Panc1 (cell line): ENCODE data around the gene NR2C2. TPM values are rescaled to one million over a fixed set of nuclear protein-coding genes. Genes with fewer than 3 reads are reported as not detected.

Source experiments
- ATAC-seq: fragments of 200-7000 bp; cut with Tn5 transposase; 2 replicates; pipeline ENCODE4 v1.9.1; 2020; ENCODE audit warnings: mild to moderate bottlenecking, moderate library complexity
- BruUV-seq: library from RNA; stranded (reverse); fragments of 400-500 nt; replicated peaks from 2 replicates; lab custom pipeline; 2021; lab: Mats Ljungman, UMichigan
- CTCF ChIA-PET: fragments of 300-600 bp; sonication (Branson Sonifier 250); formaldehyde crosslinking; loops from one replicate; lab custom pipeline; 2022; ENCODE audit warnings: antibody characterized with exemption; lab: Charles Lee
- POLR2A ChIA-PET: fragments of 300-600 bp; sonication (Branson Sonifier 250); formaldehyde crosslinking; loops from one replicate; lab custom pipeline; 2022; ENCODE audit warnings: antibody characterized with exemption; lab: Charles Lee
- DNase-seq: peaks from one replicate; pipeline ENCODE4 v3.0.0-alpha.2; 2010; ENCODE audit warnings: low read depth, low spot score
- H3K27ac ChIP-seq: 2 replicates; pipeline ENCODE4 v1.5.1; 2011; ENCODE audit warnings: mild to moderate bottlenecking, low read length, inconsistent platforms
- H3K27me3 ChIP-seq: fragments of 200-500 bp; sonication (Bioruptor generic); 2 replicates; pipeline ENCODE4 v1.6.0; 2014; ENCODE audit warnings: low read length, inconsistent platforms; ENCODE audit not compliant: control insufficient read depth, insufficient read depth
- H3K36me3 ChIP-seq: fragments of 200-500 bp; sonication (Bioruptor generic); 2 replicates; pipeline ENCODE4 v1.5.1; 2014; ENCODE audit warnings: inconsistent platforms, mild to moderate bottlenecking, low read length, moderate library complexity; ENCODE audit not compliant: control insufficient read depth, insufficient read depth
- H3K4me1 ChIP-seq: 2 replicates; pipeline ENCODE4 v1.5.1; 2011; ENCODE audit warnings: inconsistent platforms, mild to moderate bottlenecking, low read length, moderate library complexity; ENCODE audit not compliant: control insufficient read depth, insufficient read depth
- H3K4me3 ChIP-seq, 2 experiments: 2 replicates each; pipeline ENCODE4 v1.5.1; 2011 to 2012; ENCODE audit warnings: low read depth in 2 of 2, low read length in 2 of 2, mild to moderate bottlenecking in 2 of 2, inconsistent platforms in 1 of 2, moderate library complexity in 1 of 2
- H3K9me3 ChIP-seq: fragments of 200-500 bp; sonication (Bioruptor generic); 2 replicates; pipeline ENCODE4 v1.5.1; 2014; ENCODE audit warnings: low read depth, mild to moderate bottlenecking, inconsistent platforms, low read length, moderate library complexity; ENCODE audit not compliant: control insufficient read depth, insufficient read depth
- POLR2AphosphoS5 ChIP-seq: IDR thresholded peaks from 2 replicates; pipeline ENCODE4 v1.6.1; 2012; ENCODE audit warnings: mild to moderate bottlenecking, low read depth, low read length, moderate library complexity
- SIN3A ChIP-seq: IDR thresholded peaks from 2 replicates; pipeline ENCODE4 v1.6.1; 2012; ENCODE audit warnings: low read depth, mild to moderate bottlenecking, low read length, moderate library complexity, borderline replicate concordance; ENCODE audit not compliant: insufficient read depth
- TCF7L2 ChIP-seq: IDR thresholded peaks from 2 replicates; pipeline ENCODE4 v1.6.1; 2011; ENCODE audit warnings: mild to moderate bottlenecking, low read depth, low read length, inconsistent platforms
- in situ Hi-C: cut with HindIII; loops from 2 replicates; pipeline ENCODE4 v1.10.0; 2016; ENCODE audit warnings: low sequenced_read_pairs, low pct_unique_long_range_greater_than_20kb
- intact Hi-C: fragments of 100-400 bp; cut with micrococcal nuclease; formaldehyde crosslinking; loops from one replicate; pipeline ENCODE4 v1.10.0; 2022; ENCODE audit not compliant: unreplicated experiment
- total RNA-seq: library from RNA; stranded (reverse); gene quantifications from one replicate; pipeline ENCODE4 v1.2.1, GENCODE V29; 2021; ENCODE audit not compliant: unreplicated experiment
- TF ChIP-seq, protein P1 (sequence below), 2 experiments: IDR thresholded peaks; 2 replicates each; pipeline ENCODE4 v1.6.1; 2011 to 2012; ENCODE audit warnings: low read depth in 2 of 2, control low read depth in 1 of 2, low read length in 1 of 2, mild to moderate bottlenecking in 1 of 2, moderate library complexity in 1 of 2; ENCODE audit not compliant: insufficient read depth in 1 of 2
- TF ChIP-seq, protein P2 (sequence below): fragments of 450-650 bp; IDR thresholded peaks from 2 replicates; pipeline ENCODE4 v1.5.1; 2017; ENCODE audit warnings: mild to moderate bottlenecking

Gene NR2C2
- total RNA-seq, 1 experiment from 2014 or later, result 30.6 TPM

DNA sequence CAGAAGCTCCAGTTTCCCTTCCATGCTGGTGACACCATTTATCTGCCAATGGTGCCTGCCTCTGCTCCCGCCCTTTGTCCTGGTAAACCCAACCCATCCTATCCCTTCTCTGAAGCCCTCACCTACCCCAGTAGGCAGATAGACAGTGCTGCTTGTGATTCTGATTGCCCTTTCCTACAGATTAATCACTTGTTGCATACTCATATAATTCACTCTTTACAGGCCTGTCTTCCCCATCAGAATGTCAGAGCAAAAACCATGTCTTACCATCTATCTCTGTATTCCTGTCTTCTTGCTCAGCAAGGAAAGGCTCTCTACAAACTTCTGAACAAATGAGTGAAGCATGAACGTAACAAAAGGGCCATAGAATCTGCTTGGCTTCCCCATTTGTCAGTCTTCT, 69.8 kb downstream of the NR2C2 start:
- intact Hi-C loops, result no loop called here
- Histone ChIP-seq H3K4me3 (no peak overlapping the region), H3K4me1 (no peaks in the 10 kb centered on the region), H3K36me3 (peaks cover 15% of the 10 kb centered on the region), H3K27me3 (no peaks in the 10 kb centered on the region), H3K9me3 (no peaks in the 10 kb centered on the region), H3K27ac (no peak overlapping the region)
- ChIA-PET CTCF (no interaction called here), POLR2A (no interaction called here)
- TF ChIP-seq, protein P1, sequence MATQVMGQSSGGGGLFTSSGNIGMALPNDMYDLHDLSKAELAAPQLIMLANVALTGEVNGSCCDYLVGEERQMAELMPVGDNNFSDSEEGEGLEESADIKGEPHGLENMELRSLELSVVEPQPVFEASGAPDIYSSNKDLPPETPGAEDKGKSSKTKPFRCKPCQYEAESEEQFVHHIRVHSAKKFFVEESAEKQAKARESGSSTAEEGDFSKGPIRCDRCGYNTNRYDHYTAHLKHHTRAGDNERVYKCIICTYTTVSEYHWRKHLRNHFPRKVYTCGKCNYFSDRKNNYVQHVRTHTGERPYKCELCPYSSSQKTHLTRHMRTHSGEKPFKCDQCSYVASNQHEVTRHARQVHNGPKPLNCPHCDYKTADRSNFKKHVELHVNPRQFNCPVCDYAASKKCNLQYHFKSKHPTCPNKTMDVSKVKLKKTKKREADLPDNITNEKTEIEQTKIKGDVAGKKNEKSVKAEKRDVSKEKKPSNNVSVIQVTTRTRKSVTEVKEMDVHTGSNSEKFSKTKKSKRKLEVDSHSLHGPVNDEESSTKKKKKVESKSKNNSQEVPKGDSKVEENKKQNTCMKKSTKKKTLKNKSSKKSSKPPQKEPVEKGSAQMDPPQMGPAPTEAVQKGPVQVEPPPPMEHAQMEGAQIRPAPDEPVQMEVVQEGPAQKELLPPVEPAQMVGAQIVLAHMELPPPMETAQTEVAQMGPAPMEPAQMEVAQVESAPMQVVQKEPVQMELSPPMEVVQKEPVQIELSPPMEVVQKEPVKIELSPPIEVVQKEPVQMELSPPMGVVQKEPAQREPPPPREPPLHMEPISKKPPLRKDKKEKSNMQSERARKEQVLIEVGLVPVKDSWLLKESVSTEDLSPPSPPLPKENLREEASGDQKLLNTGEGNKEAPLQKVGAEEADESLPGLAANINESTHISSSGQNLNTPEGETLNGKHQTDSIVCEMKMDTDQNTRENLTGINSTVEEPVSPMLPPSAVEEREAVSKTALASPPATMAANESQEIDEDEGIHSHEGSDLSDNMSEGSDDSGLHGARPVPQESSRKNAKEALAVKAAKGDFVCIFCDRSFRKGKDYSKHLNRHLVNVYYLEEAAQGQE (IDR thresholded peaks at IDR 0.05; ENCODE audit: insufficient read depth in 1 of 2, low read depth in 2 of 2, low read length in 1 of 2), result no peak
- no peak for TF ChIP-seq TCF7L2
- no peak for TF ChIP-seq POLR2AphosphoS5
- no peak for TF ChIP-seq SIN3A
- TF ChIP-seq, protein P2, sequence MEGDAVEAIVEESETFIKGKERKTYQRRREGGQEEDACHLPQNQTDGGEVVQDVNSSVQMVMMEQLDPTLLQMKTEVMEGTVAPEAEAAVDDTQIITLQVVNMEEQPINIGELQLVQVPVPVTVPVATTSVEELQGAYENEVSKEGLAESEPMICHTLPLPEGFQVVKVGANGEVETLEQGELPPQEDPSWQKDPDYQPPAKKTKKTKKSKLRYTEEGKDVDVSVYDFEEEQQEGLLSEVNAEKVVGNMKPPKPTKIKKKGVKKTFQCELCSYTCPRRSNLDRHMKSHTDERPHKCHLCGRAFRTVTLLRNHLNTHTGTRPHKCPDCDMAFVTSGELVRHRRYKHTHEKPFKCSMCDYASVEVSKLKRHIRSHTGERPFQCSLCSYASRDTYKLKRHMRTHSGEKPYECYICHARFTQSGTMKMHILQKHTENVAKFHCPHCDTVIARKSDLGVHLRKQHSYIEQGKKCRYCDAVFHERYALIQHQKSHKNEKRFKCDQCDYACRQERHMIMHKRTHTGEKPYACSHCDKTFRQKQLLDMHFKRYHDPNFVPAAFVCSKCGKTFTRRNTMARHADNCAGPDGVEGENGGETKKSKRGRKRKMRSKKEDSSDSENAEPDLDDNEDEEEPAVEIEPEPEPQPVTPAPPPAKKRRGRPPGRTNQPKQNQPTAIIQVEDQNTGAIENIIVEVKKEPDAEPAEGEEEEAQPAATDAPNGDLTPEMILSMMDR, result no peak
- in situ Hi-C loops, result no loop called here
- BruUV-seq, result no TSS peak
- DNase-seq (no peak), ATAC-seq (no peak)

DNA sequence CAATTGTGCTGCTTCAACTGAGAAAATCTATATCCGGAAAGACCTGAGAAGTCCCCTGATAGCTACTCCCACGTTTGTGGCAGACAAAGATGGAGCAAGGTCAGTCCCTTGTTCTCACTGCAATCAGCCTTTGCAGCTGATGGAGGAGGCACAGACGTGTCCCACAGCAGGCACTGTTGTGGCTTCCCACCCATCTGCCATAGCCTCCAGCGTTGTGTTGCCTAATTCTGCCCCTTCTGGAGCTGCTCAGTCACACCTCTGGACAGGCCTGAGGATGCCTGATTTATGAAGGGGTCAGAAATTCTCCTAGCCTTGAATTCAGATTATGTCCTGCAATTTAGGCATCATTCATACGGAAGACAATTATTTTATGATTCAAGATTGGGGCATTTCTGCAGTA, 75.9 kb downstream of the NR2C2 start:
- no peak for DNase-seq
- in situ Hi-C loops (no loop called here), intact Hi-C loops (no loop called here)
- BruUV-seq, result no TSS peak
- Histone ChIP-seq H3K4me1 (no peaks in the 10 kb centered on the region), H3K27ac (no peak overlapping the region), H3K36me3 (peaks cover 8% of the 10 kb centered on the region; the same call in 1 of the 2 replicates), H3K27me3 (no peaks in the 10 kb centered on the region), H3K4me3 (no peak overlapping the region), H3K9me3 (no peaks in the 10 kb centered on the region)
- ATAC-seq, result no peak
- TF ChIP-seq TCF7L2 (no peak), SIN3A (no peak)
- CTCF ChIA-PET, result no interaction called here
- POLR2A ChIA-PET, result no interaction called here

DNA sequence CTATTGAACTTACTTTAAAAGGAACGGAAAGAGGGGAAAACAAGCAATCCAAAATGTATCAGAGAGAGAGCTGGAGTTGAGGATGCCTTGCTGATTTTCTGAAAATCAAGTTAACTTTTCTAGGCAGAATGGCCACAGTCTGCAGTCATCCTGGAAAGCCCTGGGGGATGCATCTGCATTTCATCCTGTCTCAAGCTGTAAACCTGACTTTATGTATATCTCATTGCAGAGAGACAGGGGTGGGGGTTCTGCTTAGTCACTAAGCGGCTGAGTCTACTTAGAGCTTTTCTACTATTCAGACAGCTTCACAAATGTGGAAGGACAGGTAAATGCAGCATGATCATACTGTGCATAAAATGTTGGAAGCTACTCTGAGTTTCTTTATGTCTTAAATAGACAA, 76.3 kb downstream of the NR2C2 start:
- no peak overlapping the region for H3K4me3 ChIP-seq
- H3K36me3 ChIP-seq, result peaks cover 11% of the 10 kb centered on the region
- no peaks in the 10 kb centered on the region for H3K9me3 ChIP-seq
- intact Hi-C loops, result no loop called here
- no peak for DNase-seq
- H3K4me1 ChIP-seq, result no peaks in the 10 kb centered on the region
- no peaks in the 10 kb centered on the region for H3K27me3 ChIP-seq
- no peak for ATAC-seq
- ChIA-PET POLR2A (no interaction called here), CTCF (no interaction called here)
- in situ Hi-C loops, result no loop called here
- H3K27ac ChIP-seq, result no peak overlapping the region
- no TSS peak for BruUV-seq
- TF ChIP-seq TCF7L2 (no peak), SIN3A (no peak), POLR2AphosphoS5 (no peak)
- TF ChIP-seq, protein P2, result no peak
- TF ChIP-seq, protein P1 (IDR thresholded peaks at IDR 0.05; ENCODE audit: insufficient read depth in 1 of 2, low read depth in 2 of 2, low read length in 1 of 2), result no peak
